ENCODE measurements around the gene CTXN2. TPM values are rescaled to one million over a fixed set of nuclear protein-coding genes. Genes with fewer than 3 reads are reported as not detected.

Gene CTXN2
- total RNA-seq, 2 experiments from 2014 or later, result not detected

DNA sequence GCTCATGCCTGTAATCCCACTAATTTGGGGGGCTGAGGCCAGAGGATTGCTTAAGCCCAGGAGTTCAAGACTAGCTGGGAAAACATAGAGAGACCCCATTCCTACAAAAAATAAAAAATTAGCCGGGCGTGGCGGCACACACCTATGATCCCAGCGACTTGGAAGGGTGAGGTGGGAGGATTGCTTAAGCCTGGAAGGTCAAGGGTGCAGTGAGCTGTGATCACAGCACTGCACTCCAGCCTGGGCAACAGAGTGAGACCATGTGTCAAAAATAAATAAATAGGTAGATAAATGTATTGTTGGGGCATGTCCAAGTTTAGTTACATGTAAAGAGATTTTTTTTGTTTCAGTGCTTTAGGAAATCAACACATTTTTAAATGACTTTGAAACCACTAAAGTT lies 51.1 kb downstream of the CTXN2 start:
- Mint-ChIP-seq H3K27me3 (peaks cover 5% of the 10 kb centered on the region), H3K4me3 (no peak overlapping the region), H3K27ac (no peak overlapping the region), H3K36me3 (ENCODE audit: low read depth) (no peaks in the 10 kb centered on the region), H3K9me3 (no peaks in the 10 kb centered on the region), H3K4me1 (ENCODE audit: low read depth) (no peaks in the 10 kb centered on the region)
- ChIA-PET CTCF (no interaction called here), POLR2A (no interaction called here)
- DNase-seq (no peak), ATAC-seq (no peak)
- TF ChIP-seq, protein P1, sequence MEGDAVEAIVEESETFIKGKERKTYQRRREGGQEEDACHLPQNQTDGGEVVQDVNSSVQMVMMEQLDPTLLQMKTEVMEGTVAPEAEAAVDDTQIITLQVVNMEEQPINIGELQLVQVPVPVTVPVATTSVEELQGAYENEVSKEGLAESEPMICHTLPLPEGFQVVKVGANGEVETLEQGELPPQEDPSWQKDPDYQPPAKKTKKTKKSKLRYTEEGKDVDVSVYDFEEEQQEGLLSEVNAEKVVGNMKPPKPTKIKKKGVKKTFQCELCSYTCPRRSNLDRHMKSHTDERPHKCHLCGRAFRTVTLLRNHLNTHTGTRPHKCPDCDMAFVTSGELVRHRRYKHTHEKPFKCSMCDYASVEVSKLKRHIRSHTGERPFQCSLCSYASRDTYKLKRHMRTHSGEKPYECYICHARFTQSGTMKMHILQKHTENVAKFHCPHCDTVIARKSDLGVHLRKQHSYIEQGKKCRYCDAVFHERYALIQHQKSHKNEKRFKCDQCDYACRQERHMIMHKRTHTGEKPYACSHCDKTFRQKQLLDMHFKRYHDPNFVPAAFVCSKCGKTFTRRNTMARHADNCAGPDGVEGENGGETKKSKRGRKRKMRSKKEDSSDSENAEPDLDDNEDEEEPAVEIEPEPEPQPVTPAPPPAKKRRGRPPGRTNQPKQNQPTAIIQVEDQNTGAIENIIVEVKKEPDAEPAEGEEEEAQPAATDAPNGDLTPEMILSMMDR (IDR thresholded peaks at IDR 0.05), result no peak
- intact Hi-C loops (cut with micrococcal nuclease), result no loop called here

DNA sequence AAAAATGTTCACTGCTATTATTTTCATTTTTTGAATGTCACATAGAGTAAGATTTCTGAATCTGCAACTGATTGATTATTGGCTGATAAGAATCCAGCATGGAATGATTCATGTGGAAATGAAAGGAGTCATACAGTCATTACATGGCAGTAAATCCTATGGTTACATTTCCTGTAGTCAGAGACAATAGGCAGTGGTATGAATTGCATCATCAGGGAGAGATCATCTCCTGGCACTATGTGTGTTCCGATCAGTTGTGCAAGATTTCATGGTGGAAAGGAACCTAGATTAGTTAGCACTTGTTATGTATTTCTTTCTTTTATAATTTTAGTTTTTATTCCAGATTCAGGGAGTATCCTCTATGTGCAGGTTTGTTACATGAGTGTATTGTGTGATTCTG lies 53.5 kb downstream of the CTXN2 start:
- DNase-seq (no peak), ATAC-seq (no peak)
- ChIA-PET CTCF (no interaction called here), POLR2A (no interaction called here)
- Mint-ChIP-seq H3K9me3 (no peaks in the 10 kb centered on the region), H3K36me3 (ENCODE audit: low read depth) (no peaks in the 10 kb centered on the region), H3K27ac (no peak overlapping the region), H3K4me1 (ENCODE audit: low read depth) (no peaks in the 10 kb centered on the region), H3K27me3 (peaks cover 4% of the 10 kb centered on the region), H3K4me3 (no peak overlapping the region)
- intact Hi-C loops (cut with micrococcal nuclease), result no loop called here
- TF ChIP-seq, protein P1 (IDR thresholded peaks at IDR 0.05), result no peak

DNA sequence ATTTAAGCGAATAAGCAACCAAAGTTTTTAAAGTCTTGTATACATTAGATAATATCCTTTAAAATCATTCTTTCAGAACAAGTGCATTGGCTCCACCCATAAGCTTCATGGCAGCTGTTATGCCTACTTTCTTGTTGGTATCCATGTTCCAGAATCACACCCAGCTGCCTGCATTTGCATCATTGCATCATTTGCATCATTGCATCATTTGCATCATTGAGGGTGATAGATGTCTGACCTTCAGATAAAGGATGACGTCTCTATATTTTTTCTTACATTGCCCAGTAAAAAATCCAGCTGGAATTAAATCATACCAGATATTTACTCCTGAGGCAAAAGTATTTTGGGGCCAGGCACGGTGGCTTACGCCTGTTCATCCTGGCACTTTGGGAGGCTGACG lies 56.9 kb downstream of the CTXN2 start:
- H3K4me1 Mint-ChIP-seq (ENCODE audit: low read depth), result no peaks in the 10 kb centered on the region
- ChIA-PET POLR2A (no interaction called here), CTCF (no interaction called here)
- ATAC-seq (no peak), DNase-seq (no peak)
- intact Hi-C loops (cut with micrococcal nuclease), result no loop called here
- H3K9me3 Mint-ChIP-seq, result no peaks in the 10 kb centered on the region
- H3K27me3 Mint-ChIP-seq, result peaks cover 5% of the 10 kb centered on the region
- TF ChIP-seq, protein P1 (IDR thresholded peaks at IDR 0.05), result no peak
- H3K27ac Mint-ChIP-seq, result no peak overlapping the region
- no peaks in the 10 kb centered on the region for H3K36me3 Mint-ChIP-seq (ENCODE audit: low read depth)
- no peak overlapping the region for H3K4me3 Mint-ChIP-seq

DNA sequence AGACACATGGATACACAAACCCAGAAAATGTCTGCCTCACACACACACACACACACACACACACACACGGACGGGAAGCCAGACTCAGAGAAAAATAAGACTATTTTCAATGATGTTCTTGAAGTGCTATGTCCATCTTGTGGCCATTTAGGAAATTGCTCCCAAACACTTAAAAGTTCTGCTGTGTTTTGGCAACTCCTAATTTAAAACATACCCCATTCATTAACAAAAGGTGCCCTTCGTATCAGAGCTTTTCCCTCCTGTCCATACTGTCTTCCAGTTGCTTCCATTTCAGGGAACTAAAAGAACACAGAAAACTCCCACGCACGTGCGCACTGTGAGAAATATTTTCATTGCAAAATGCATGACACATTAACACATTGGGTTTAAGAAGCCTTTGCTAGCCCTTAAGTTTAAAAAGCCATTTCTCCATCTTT lies 59.2 kb downstream of the CTXN2 start:
- ChIA-PET POLR2A (no interaction called here), CTCF (interaction anchor here (0.7 to 1.9 kb wide), 3 partner anchors 11 to 63 kb away, joined by 3 to 6 read pairs (median 4); no protein-coding TSS in a partner anchor)
- intact Hi-C loops (cut with micrococcal nuclease), result loop anchor here (10.0 kb wide), 1 partner anchor 146 kb away; no protein-coding TSS in a partner anchor
- TF ChIP-seq, protein P1 (IDR thresholded peaks at IDR 0.05), result peak; percentile 66
- DNase-seq (peak; percentile 43), ATAC-seq (no peak)
- no peak overlapping the region for H3K27ac Mint-ChIP-seq
- H3K9me3 Mint-ChIP-seq, result no peaks in the 10 kb centered on the region
- H3K4me1 Mint-ChIP-seq (ENCODE audit: low read depth), result no peaks in the 10 kb centered on the region
- no peak overlapping the region for H3K4me3 Mint-ChIP-seq
- peaks cover 5% of the 10 kb centered on the region for H3K27me3 Mint-ChIP-seq
- no peaks in the 10 kb centered on the region for H3K36me3 Mint-ChIP-seq (ENCODE audit: low read depth)

DNA sequence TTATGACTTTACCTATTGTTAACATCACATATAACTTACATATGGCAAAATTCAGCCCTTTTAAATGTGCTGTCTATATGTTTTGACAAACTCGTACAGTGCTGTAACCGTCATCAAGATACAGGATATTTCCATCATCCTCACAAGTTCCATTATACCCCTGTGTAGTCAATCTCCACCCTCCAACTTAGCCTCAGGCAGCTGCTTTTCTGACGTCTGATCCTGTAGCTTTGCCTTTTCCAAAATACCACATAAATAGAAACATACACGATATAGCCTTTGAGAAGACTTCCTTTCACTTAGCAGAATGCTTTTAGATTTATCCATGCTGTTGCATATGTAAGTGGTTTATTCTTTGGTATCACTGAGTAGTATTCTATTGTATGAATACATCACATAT lies 61.7 kb downstream of the CTXN2 start:
- CTCF ChIA-PET, result no interaction called here
- Mint-ChIP-seq H3K4me3 (no peak overlapping the region), H3K4me1 (ENCODE audit: low read depth) (no peaks in the 10 kb centered on the region), H3K27ac (no peak overlapping the region), H3K9me3 (no peaks in the 10 kb centered on the region), H3K27me3 (peaks cover 5% of the 10 kb centered on the region), H3K36me3 (ENCODE audit: low read depth) (no peaks in the 10 kb centered on the region)
- DNase-seq (no peak), ATAC-seq (no peak)
- TF ChIP-seq, protein P1 (IDR thresholded peaks at IDR 0.05), result no peak
- intact Hi-C loops (cut with micrococcal nuclease), result loop anchor here (10.0 kb wide), 1 partner anchor 148 kb away; no protein-coding TSS in a partner anchor
- POLR2A ChIA-PET, result no interaction called here

Other genes with a start within 250 kb of the CTXN2 start
- gene SLC24A5, start 70.7 kb upstream of the CTXN2 start, total RNA-seq, result not detected
- gene MYEF2, start 13.4 kb upstream of the CTXN2 start, total RNA-seq, result 10 to 100 TPM; 25.7 to 26.6 TPM
- not detected for gene SLC12A1, start 14.6 kb downstream of the CTXN2 start, total RNA-seq
- 100 to 1,000 TPM; 527 TPM for gene DUT, start 139.8 kb downstream of the CTXN2 start, total RNA-seq